BJ (cell line): Measurements from ENCODE around the gene TMEM145. TPM values are rescaled to one million over a fixed set of nuclear protein-coding genes. Genes with fewer than 3 reads are reported as not detected.

ENCODE experiments used
- CTCF ChIA-PET: fragments of 350-600 bp; formaldehyde crosslinking; extraction: SDS; loops from one replicate; lab custom pipeline; 2021; ENCODE audit warnings: antibody characterized with exemption, inconsistent platforms; lab: Yijun Ruan, JAX
- POLR2A ChIA-PET: fragments of 300-600 bp; sonication (Branson Sonifier 250); formaldehyde crosslinking; extraction: SDS; loops from one replicate; lab custom pipeline; 2021; ENCODE audit warnings: antibody characterized with exemption; lab: Charles Lee
- DNase-seq: peaks from one replicate; pipeline ENCODE4 v3.0.0-alpha.2; 2011; ENCODE audit warnings: low read depth
- H3K27me3 ChIP-seq: 2 replicates; pipeline ENCODE4 v1.6.0; 2011; ENCODE audit warnings: low read length; ENCODE audit not compliant: control insufficient read depth, insufficient read depth
- H3K36me3 ChIP-seq: 2 replicates; pipeline ENCODE4 v1.5.1; 2011; ENCODE audit warnings: low read length; ENCODE audit not compliant: control insufficient read depth, insufficient read depth
- H3K4me3 ChIP-seq: 2 replicates; pipeline ENCODE4 v1.5.1; 2011; ENCODE audit warnings: low read depth, mild to moderate bottlenecking, control low read depth, low read length
- CTCF ChIP-seq: IDR thresholded peaks from 2 replicates; pipeline ENCODE4 v1.5.1; 2011; ENCODE audit warnings: low read depth, mild to moderate bottlenecking, control low read depth, inconsistent platforms, low read length, moderate library complexity; ENCODE audit not compliant: insufficient read depth
- polyA plus RNA-seq: library from polyadenylated mRNA; depleted of rRNA; stranded (reverse); fragments of >200 nt; gene quantifications from 2 replicates; pipeline ENCODE4 v1.2.3, GENCODE V29; 2011

The TMEM145 gene
- polyA plus RNA-seq, 1 experiment, result 0.07 TPM

DNA sequence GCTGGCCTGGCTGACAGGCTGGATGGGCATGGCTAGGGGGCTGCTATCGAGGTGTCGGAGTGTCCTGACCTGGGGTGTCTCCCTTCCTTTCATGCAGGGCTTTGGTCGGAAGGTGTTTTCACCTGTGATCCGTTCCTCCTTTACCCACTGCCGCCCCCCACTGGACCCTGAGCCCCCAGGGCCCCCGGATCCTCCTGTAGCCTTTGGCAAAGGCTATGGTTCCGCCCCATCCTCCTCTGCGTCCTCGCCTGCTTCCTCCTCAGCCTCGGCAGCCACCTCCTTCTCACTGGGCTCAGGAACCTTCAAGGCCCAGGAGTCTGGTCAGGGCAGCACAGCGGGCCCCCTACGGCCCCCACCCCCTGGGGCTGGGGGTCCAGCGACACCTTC lies 23.0 kb upstream of the TMEM145 start:
- H3K36me3 ChIP-seq, result peaks cover 66% of the 10 kb centered on the region
- no peak overlapping the region for H3K4me3 ChIP-seq
- no peak for DNase-seq
- no peak for TF ChIP-seq CTCF
- CTCF ChIA-PET, result interaction anchor here (0.8 to 4.2 kb wide), 4 partner anchors 10 to 443 kb away, joined by 3 to 18 read pairs (median 6); no protein-coding TSS in a partner anchor
- POLR2A ChIA-PET, result no interaction called here
- H3K27me3 ChIP-seq, result no peaks in the 10 kb centered on the region

DNA sequence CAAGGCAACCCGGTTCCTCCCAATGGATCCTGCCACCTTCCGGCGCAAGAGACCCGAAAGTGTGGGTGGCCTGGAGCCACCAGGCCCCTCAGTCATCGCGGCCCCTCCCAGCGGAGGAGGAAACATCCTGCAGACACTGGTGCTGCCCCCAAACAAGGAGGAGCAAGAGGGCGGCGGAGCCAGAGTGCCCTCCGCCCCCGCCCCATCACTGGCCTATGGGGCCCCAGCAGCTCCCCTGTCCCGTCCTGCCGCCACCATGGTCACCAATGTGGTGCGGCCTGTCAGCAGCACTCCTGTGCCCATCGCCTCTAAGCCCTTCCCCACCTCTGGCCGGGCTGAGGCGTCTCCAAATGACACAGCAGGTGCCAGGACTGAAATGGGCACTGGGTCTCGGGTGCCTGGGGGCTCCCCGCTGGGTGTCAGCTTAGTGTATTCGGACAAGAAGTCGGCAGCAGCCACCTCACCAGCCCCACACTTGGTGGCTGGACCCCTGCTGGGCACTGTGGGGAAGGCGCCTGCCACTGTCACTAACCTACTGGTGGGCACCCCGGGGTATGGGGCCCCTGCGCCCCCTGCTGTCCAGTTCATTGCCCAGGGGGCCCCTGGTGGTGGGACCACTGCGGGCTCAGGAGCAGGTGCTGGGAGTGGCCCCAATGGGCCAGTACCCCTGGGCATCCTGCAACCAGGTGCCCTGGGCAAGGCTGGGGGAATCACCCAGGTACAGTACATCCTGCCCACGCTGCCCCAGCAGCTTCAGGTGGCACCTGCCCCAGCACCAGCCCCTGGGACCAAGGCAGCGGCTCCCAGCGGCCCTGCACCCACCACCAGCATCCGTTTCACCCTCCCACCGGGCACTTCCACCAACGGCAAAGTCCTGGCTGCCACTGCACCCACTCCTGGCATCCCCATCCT lies 22.3 kb upstream of the TMEM145 start:
- no peaks in the 10 kb centered on the region for H3K27me3 ChIP-seq
- POLR2A ChIA-PET, result no interaction called here
- DNase-seq, result no peak

DNA sequence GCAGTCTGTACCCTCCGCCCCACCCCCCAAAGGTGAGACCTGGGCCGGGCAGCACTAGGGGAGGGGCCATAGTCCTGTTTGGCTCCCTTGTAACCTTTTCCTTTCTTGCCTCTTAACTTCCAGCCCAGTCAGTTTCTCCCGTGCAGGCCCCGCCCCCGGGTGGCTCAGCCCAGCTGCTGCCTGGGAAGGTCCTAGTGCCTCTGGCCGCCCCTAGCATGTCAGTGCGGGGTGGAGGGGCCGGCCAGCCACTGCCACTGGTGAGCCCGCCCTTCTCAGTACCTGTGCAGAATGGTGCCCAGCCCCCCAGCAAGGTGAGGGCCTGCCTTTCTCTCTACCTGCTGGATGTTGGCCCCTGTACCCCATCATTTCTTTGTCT lies 21.7 kb upstream of the TMEM145 start:
- POLR2A ChIA-PET, result no interaction called here
- H3K36me3 ChIP-seq, result peaks cover 67% of the 10 kb centered on the region
- no peak for DNase-seq
- no peak overlapping the region for H3K4me3 ChIP-seq
- H3K27me3 ChIP-seq, result no peaks in the 10 kb centered on the region
- TF ChIP-seq CTCF, result no peak
- CTCF ChIA-PET, result interaction anchor here (2.9 kb wide), 1 partner anchor 12 kb away, joined by 9 read pairs; no protein-coding TSS in a partner anchor

More for the DNA sequence above, 22.3 kb upstream of the TMEM145 start:
- no peak overlapping the region for H3K4me3 ChIP-seq
- H3K36me3 ChIP-seq, result peaks cover 67% of the 10 kb centered on the region
- TF ChIP-seq CTCF, result peak; percentile 52
- CTCF ChIA-PET, result interaction anchor here (0.8 to 4.2 kb wide), 4 partner anchors 11 to 442 kb away, joined by 3 to 18 read pairs (median 6); no protein-coding TSS in a partner anchor

- CTCF ChIA-PET, result interaction anchor here (10.9 kb wide), 1 partner anchor 48 kb away, joined by 109 read pairs; the partner anchor contains the start of gene GSK3A
- no peak for TF ChIP-seq CTCF
- no peak for DNase-seq
- Histone ChIP-seq H3K36me3 (peaks cover 64% of the 10 kb centered on the region), H3K4me3 (no peak overlapping the region), H3K27me3 (no peaks in the 10 kb centered on the region)
- POLR2A ChIA-PET, result no interaction called here
These were observed 20.8 kb upstream of the TMEM145 start for GRCh38 chr19:42292042-42292960.
